Measurements from ENCODE around the gene NUPR2.
A peak's percentile ranks its signal among the peaks of the same experiment; 100 is the strongest.
"Not testable (repeated sequence)": the region's sequence is repeated elsewhere in the genome, so short reads cannot be mapped to it uniquely, and the experiment has no call there.

NUPR2 gene

GRCh38 chr7:56086761-56087160 lies 29.5 kb downstream of the NUPR2 start:
- DNase-seq (ENCODE audit: low read depth in 2 of 2), result no peak

- no peak for DNase-seq (ENCODE audit: low read depth in 2 of 2)
Observed at GRCh38 chr7:56083150-56083785, 32.9 kb downstream of the NUPR2 start.

- no peak for DNase-seq (ENCODE audit: low read depth in 2 of 2)
Observed at GRCh38 chr7:56081626-56082340, 34.4 kb downstream of the NUPR2 start.

GRCh38 chr7:56080726-56081435 lies 35.3 kb downstream of the NUPR2 start:
- DNase-seq (ENCODE audit: low read depth in 2 of 2), result not testable (repeated sequence)

- no peak for DNase-seq (ENCODE audit: low read depth in 2 of 2)
Observed at GRCh38 chr7:56079450-56080185, 36.6 kb downstream of the NUPR2 start.

GRCh38 chr7:56078196-56078595 lies 38.0 kb downstream of the NUPR2 start:
- DNase-seq (ENCODE audit: low read depth in 2 of 2), result no peak

- DNase-seq (ENCODE audit: low read depth in 2 of 2), result no peak
Observed at GRCh38 chr7:56077681-56078080, 38.5 kb downstream of the NUPR2 start.

GRCh38 chr7:56074371-56074791 lies 41.8 kb downstream of the NUPR2 start:
- DNase-seq (ENCODE audit: low read depth in 2 of 2), result peak; percentile 49 to 51

GRCh38 chr7:56066376-56066775 lies 49.8 kb downstream of the NUPR2 start:
- not testable (repeated sequence) for DNase-seq (ENCODE audit: low read depth in 2 of 2)

Data from fibroblast of skin of left quadriceps (primary cell).